Prostate gland (tissue), 1 donor: ENCODE measurements around the gene SND1.

Experiments used
- POLR2A ChIP-seq: fragments of 450-650 bp; IDR thresholded peaks from one replicate; pipeline ENCODE4 v1.6.1; 2016; ENCODE audit warnings: antibody characterized with exemption, mild to moderate bottlenecking
- POLR2AphosphoS5 ChIP-seq: sonication (generic); formaldehyde crosslinking; IDR thresholded peaks from one replicate; pipeline ENCODE4 v1.6.1; 2017; ENCODE audit warnings: antibody characterized with exemption

DNA sequence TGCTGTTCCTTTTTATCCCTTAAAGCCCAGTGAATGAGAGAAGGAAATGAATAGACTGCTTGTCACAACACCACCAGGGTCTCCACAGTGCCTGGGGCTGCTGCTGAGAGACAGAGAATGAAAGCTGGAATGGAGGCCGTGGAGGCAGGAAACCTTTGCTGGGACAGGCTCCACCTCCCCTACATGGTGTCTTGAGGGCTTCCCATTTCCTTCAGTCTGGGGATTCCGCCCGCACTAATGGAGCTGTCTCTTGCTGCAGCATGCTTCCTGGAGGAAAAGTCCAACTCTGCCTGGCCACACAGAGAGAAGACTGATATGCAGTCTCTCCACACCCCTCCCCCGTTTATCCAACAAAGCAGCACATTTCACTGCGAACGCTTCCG, 324.7 kb downstream of the SND1 start:
- no peak for TF ChIP-seq POLR2AphosphoS5
- no peak for TF ChIP-seq POLR2A
